HepG2 (cell line): Measurements from ENCODE around the gene PPP4R2. TPM values are rescaled to one million over a fixed set of nuclear protein-coding genes. Genes with fewer than 3 reads are reported as not detected.

Experiments used
- AFF4 ChIP-seq: sonication (generic); formaldehyde crosslinking; IDR thresholded peaks from 2 replicates; pipeline ENCODE4 v1.4.0; 2020; ENCODE audit warnings: missing genetic modification reagents
- AGO2 ChIP-seq: fragments of 200-400 bp; formaldehyde crosslinking; optimal IDR thresholded peaks from 2 replicates; pipeline ENCODE3; 2017; ENCODE audit warnings: mild to moderate bottlenecking, low read depth, low read length, moderate library complexity
- GABPB1 ChIP-seq: IDR thresholded peaks from 2 replicates; pipeline ENCODE4 v1.6.1; 2016; ENCODE audit warnings: mild to moderate bottlenecking, missing genetic modification reagents, moderate library complexity, missing compliant biosample characterization
- HNRNPL ChIP-seq: fragments of 200-400 bp; formaldehyde crosslinking; IDR thresholded peaks from 2 replicates; pipeline ENCODE4 v1.6.1; 2017; ENCODE audit warnings: mild to moderate bottlenecking, low read depth, low read length
- ISX ChIP-seq: sonication (generic); formaldehyde crosslinking; conservative IDR thresholded peaks from 2 replicates; pipeline ENCODE4 v1.5.0; 2020; ENCODE audit warnings: missing genetic modification reagents
- KDM5B ChIP-seq: sonication (generic); formaldehyde crosslinking; IDR thresholded peaks from 2 replicates; pipeline ENCODE4 v1.4.0; 2020; ENCODE audit warnings: missing genetic modification reagents, mild to moderate bottlenecking, borderline replicate concordance
- PCBP2 ChIP-seq: fragments of 200-400 bp; formaldehyde crosslinking; optimal IDR thresholded peaks from 2 replicates; pipeline ENCODE3; 2018; ENCODE audit warnings: low read length, low read depth; ENCODE audit not compliant: poor library complexity, severe bottlenecking
- PTBP1 ChIP-seq: fragments of 200-400 bp; formaldehyde crosslinking; IDR thresholded peaks from 2 replicates; pipeline ENCODE4 v1.6.1; 2018; ENCODE audit warnings: low read length, low read depth; ENCODE audit not compliant: poor library complexity, severe bottlenecking
- RARA ChIP-seq: IDR thresholded peaks from 2 replicates; pipeline ENCODE4 v1.6.1; 2016; ENCODE audit warnings: missing genetic modification reagents, missing compliant biosample characterization
- SNRNP70 ChIP-seq: fragments of 200-400 bp; formaldehyde crosslinking; IDR thresholded peaks from 2 replicates; pipeline ENCODE4 v1.6.1; 2017; ENCODE audit warnings: mild to moderate bottlenecking, low read depth, low read length, moderate library complexity
- TRIM24 ChIP-seq: sonication (generic); formaldehyde crosslinking; IDR thresholded peaks from 2 replicates; pipeline ENCODE4 v1.8.0; 2022; ENCODE audit warnings: mild to moderate bottlenecking, missing genetic modification reagents
- ZGPAT ChIP-seq: IDR thresholded peaks from 2 replicates; pipeline ENCODE4 v1.6.1; 2016; ENCODE audit warnings: mild to moderate bottlenecking
- ZNF484 ChIP-seq: sonication (generic); formaldehyde crosslinking; IDR thresholded peaks from 2 replicates; pipeline ENCODE4 v1.5.1; 2020; ENCODE audit warnings: mild to moderate bottlenecking, low read depth, missing genetic modification reagents, borderline replicate concordance
- ZXDC ChIP-seq: sonication (generic); formaldehyde crosslinking; IDR thresholded peaks from 2 replicates; pipeline ENCODE4 v1.5.0; 2020; ENCODE audit warnings: mild to moderate bottlenecking, missing genetic modification reagents
- polyA plus RNA-seq, 8 experiments: library from polyadenylated mRNA; depleted of rRNA in 3 of 8; stranded (reverse) in 7 of 8; unstranded in 1 of 8; fragments of >200 nt; fragmentation: Illumina TruSeq in 4 of 8; extraction: Trizol in 4 of 8; gene quantifications; 2 replicates each; pipeline versions ENCODE4 v1.2.1 to v1.2.3, GENCODE V29; 2011 to 2016; ENCODE audit warnings: low read depth in 4 of 8, missing spikeins in 1 of 8, mixed read lengths in 1 of 8; ENCODE audit not compliant: insufficient read depth in 1 of 8
- total RNA-seq, 5 experiments: library from RNA; depleted of rRNA; stranded (reverse); fragments of >200 nt; fragmentation: Illumina TruSeq; extraction: Trizol; gene quantifications; 2 replicates each; pipeline ENCODE4 v1.2.3, GENCODE V29; 2016; ENCODE audit warnings: low read depth in 1 of 5
- TF ChIP-seq, protein P1 (sequence below): sonication (generic); formaldehyde crosslinking; IDR thresholded peaks from 2 replicates; pipeline ENCODE4 v1.9.0; 2021; ENCODE audit warnings: missing genetic modification reagents, mild to moderate bottlenecking, borderline replicate concordance
- TF ChIP-seq, protein P2 (sequence below): sonication (generic); formaldehyde crosslinking; IDR thresholded peaks from 2 replicates; pipeline ENCODE4 v1.4.0; 2020; ENCODE audit warnings: missing genetic modification reagents

PPP4R2 gene
- total and polyA plus RNA-seq, 2 of the 13 experiments (the other 11 are each of a cell fraction or from before 2014, with no cell fraction given) = 22.3 to 161 TPM

DNA sequence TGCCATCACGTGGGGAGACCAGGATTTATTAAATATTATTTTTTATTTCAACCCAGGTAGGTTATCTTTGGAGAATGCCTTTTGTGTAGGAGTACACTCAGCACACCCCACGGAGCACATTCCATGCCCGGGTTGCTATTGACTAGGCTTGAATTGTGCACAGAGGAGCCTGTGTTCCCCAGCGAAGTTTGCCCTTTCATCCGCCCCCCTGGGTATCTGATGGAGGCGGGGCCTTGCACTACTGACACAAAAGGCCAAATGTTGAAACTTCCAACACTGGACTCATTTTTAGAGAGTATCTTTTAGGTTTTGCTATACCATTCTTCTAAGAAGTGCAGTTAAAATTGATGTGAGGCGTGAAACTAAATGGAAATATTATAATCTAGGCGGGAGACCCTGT, 39.3 kb upstream of the PPP4R2 start (continued):
- TF ChIP-seq, protein P1, sequence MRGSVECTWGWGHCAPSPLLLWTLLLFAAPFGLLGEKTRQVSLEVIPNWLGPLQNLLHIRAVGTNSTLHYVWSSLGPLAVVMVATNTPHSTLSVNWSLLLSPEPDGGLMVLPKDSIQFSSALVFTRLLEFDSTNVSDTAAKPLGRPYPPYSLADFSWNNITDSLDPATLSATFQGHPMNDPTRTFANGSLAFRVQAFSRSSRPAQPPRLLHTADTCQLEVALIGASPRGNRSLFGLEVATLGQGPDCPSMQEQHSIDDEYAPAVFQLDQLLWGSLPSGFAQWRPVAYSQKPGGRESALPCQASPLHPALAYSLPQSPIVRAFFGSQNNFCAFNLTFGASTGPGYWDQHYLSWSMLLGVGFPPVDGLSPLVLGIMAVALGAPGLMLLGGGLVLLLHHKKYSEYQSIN (CRISPR knock-in tag) = no peak
- TF ChIP-seq ISX (CRISPR knock-in tag) (no peak), TRIM24 (CRISPR knock-in tag) (no peak), ZXDC (CRISPR knock-in tag) (no peak), AGO2 (no peak), AFF4 (CRISPR knock-in tag) (no peak), PTBP1 (no peak), RARA (peak; percentile 59; the same call in 1 of the 2 replicates), ZNF484 (CRISPR knock-in tag) (no peak), KDM5B (no peak), HNRNPL (no peak), GABPB1 (no peak), ZGPAT (CRISPR knock-in tag) (peak; percentile 65), SNRNP70 (no peak), PCBP2 (no peak)
- TF ChIP-seq, protein P2, sequence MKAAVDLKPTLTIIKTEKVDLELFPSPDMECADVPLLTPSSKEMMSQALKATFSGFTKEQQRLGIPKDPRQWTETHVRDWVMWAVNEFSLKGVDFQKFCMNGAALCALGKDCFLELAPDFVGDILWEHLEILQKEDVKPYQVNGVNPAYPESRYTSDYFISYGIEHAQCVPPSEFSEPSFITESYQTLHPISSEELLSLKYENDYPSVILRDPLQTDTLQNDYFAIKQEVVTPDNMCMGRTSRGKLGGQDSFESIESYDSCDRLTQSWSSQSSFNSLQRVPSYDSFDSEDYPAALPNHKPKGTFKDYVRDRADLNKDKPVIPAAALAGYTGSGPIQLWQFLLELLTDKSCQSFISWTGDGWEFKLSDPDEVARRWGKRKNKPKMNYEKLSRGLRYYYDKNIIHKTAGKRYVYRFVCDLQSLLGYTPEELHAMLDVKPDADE (CRISPR knock-in tag) = no peak
